ENCODE measurements around the gene TMEM120B.

DNA sequence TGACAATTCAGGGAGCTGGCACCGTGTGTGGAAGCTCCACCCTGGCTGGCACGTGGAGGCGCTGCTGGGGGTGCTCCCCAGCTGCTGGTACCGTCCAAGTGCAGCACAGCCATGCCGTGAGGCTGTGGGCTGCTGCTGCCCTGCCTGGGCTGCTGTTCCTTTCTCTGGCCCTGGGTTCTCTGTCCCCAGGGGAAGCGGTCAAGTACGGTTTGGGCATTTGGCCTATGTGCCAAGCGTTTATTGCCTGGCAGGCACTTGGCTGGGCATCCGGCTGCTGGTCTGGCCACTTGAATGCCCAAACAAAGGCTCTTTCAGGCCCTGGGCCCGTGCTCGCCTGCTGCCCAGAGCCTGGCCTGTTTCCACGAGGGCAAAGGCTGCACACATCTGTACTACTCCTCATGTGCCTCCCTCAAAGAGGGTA, 41.3 kb downstream of the TMEM120B start:
- TF ChIP-seq KDM4B (CRISPR knock-in tag; IDR thresholded peaks at IDR 0.05) (no peak), ZFP90 (CRISPR knock-in tag; IDR thresholded peaks at IDR 0.05; ENCODE audit: borderline replicate concordance) (no peak), CTCF (CRISPR knock-in tag; IDR thresholded peaks at IDR 0.05) (no peak), ZBTB20 (CRISPR knock-in tag; IDR thresholded peaks at IDR 0.05; ENCODE audit: borderline replicate concordance, low read depth) (no peak), CEBPG (CRISPR knock-in tag; IDR thresholded peaks at IDR 0.05) (no peak), MYC (CRISPR knock-in tag; IDR thresholded peaks at IDR 0.05; ENCODE audit: borderline replicate concordance) (no peak), REL (CRISPR knock-in tag; conservative IDR thresholded peaks at IDR 0.05) (no peak), ZC3H13 (CRISPR knock-in tag; IDR thresholded peaks at IDR 0.05) (no peak), BHLHE40 (IDR thresholded peaks at IDR 0.05; ENCODE audit: low read length) (no peak), RFX5 (IDR thresholded peaks at IDR 0.05; ENCODE audit: low read depth, low read length) (no peak), ARNT (IDR thresholded peaks at IDR 0.05) (no peak)
- TF ChIP-seq, protein P1, sequence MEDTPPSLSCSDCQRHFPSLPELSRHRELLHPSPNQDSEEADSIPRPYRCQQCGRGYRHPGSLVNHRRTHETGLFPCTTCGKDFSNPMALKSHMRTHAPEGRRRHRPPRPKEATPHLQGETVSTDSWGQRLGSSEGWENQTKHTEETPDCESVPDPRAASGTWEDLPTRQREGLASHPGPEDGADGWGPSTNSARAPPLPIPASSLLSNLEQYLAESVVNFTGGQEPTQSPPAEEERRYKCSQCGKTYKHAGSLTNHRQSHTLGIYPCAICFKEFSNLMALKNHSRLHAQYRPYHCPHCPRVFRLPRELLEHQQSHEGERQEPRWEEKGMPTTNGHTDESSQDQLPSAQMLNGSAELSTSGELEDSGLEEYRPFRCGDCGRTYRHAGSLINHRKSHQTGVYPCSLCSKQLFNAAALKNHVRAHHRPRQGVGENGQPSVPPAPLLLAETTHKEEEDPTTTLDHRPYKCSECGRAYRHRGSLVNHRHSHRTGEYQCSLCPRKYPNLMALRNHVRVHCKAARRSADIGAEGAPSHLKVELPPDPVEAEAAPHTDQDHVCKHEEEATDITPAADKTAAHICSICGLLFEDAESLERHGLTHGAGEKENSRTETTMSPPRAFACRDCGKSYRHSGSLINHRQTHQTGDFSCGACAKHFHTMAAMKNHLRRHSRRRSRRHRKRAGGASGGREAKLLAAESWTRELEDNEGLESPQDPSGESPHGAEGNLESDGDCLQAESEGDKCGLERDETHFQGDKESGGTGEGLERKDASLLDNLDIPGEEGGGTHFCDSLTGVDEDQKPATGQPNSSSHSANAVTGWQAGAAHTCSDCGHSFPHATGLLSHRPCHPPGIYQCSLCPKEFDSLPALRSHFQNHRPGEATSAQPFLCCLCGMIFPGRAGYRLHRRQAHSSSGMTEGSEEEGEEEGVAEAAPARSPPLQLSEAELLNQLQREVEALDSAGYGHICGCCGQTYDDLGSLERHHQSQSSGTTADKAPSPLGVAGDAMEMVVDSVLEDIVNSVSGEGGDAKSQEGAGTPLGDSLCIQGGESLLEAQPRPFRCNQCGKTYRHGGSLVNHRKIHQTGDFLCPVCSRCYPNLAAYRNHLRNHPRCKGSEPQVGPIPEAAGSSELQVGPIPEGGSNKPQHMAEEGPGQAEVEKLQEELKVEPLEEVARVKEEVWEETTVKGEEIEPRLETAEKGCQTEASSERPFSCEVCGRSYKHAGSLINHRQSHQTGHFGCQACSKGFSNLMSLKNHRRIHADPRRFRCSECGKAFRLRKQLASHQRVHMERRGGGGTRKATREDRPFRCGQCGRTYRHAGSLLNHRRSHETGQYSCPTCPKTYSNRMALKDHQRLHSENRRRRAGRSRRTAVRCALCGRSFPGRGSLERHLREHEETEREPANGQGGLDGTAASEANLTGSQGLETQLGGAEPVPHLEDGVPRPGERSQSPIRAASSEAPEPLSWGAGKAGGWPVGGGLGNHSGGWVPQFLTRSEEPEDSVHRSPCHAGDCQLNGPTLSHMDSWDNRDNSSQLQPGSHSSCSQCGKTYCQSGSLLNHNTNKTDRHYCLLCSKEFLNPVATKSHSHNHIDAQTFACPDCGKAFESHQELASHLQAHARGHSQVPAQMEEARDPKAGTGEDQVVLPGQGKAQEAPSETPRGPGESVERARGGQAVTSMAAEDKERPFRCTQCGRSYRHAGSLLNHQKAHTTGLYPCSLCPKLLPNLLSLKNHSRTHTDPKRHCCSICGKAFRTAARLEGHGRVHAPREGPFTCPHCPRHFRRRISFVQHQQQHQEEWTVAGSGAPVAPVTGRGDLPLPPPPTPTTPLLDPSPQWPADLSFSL (CRISPR knock-in tag; IDR thresholded peaks at IDR 0.05) = no peak
- TF ChIP-seq, protein P2, sequence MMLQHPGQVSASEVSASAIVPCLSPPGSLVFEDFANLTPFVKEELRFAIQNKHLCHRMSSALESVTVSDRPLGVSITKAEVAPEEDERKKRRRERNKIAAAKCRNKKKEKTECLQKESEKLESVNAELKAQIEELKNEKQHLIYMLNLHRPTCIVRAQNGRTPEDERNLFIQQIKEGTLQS (CRISPR knock-in tag; IDR thresholded peaks at IDR 0.05) = no peak
- TF ChIP-seq, protein P3, sequence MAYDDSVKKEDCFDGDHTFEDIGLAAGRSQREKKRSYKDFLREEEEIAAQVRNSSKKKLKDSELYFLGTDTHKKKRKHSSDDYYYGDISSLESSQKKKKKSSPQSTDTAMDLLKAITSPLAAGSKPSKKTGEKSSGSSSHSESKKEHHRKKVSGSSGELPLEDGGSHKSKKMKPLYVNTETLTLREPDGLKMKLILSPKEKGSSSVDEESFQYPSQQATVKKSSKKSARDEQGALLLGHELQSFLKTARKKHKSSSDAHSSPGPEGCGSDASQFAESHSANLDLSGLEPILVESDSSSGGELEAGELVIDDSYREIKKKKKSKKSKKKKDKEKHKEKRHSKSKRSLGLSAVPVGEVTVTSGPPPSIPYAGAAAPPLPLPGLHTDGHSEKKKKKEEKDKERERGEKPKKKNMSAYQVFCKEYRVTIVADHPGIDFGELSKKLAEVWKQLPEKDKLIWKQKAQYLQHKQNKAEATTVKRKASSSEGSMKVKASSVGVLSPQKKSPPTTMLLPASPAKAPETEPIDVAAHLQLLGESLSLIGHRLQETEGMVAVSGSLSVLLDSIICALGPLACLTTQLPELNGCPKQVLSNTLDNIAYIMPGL (CRISPR knock-in tag; IDR thresholded peaks at IDR 0.05; ENCODE audit: borderline replicate concordance in 1 of 2, low read depth in 1 of 2) = no peak
